GM12878 (cell line): ENCODE measurements around the gene ALDH18A1. TPM values are rescaled to one million over a fixed set of nuclear protein-coding genes. Genes with fewer than 3 reads are reported as not detected.

Experiments
- ATF2 ChIP-seq: IDR thresholded peaks from 2 replicates; pipeline ENCODE4 v1.6.1; 2012; ENCODE audit warnings: low read length, inconsistent platforms
- IKZF1 ChIP-seq: fragments of 450-650 bp; conservative IDR thresholded peaks from 2 replicates; pipeline ENCODE4 v1.6.1; 2017; ENCODE audit warnings: antibody characterized with exemption, mild to moderate bottlenecking
- PML ChIP-seq: IDR thresholded peaks from 2 replicates; pipeline ENCODE4 v1.6.1; 2012; ENCODE audit warnings: low read length, inconsistent platforms
- RAD21 ChIP-seq: IDR thresholded peaks from 2 replicates; pipeline ENCODE4 v1.6.1; 2011; ENCODE audit warnings: mild to moderate bottlenecking, low read depth, low read length, moderate library complexity; ENCODE audit not compliant: insufficient read depth
- RCOR1 ChIP-seq: conservative IDR thresholded peaks from 2 replicates; pipeline ENCODE4 v1.6.1; 2012; ENCODE audit warnings: low read depth, low read length, improper control_type of control experiment
- RELB ChIP-seq: fragments of 450-650 bp; IDR thresholded peaks from 2 replicates; pipeline ENCODE4 v1.6.1; 2017; ENCODE audit warnings: low read depth, mild to moderate bottlenecking, moderate library complexity
- TCF3 ChIP-seq: IDR thresholded peaks from 2 replicates; pipeline ENCODE4 v1.6.1; 2012; ENCODE audit warnings: low read depth, mild to moderate bottlenecking, low read length, borderline replicate concordance; ENCODE audit not compliant: insufficient read depth
- ZBTB4 ChIP-seq: fragments of 450-650 bp; formaldehyde crosslinking; IDR thresholded peaks from 2 replicates; pipeline ENCODE4 v1.4.0; 2022; ENCODE audit warnings: mild to moderate bottlenecking, moderate library complexity
- polyA plus RNA-seq, 11 experiments: library from polyadenylated mRNA; depleted of rRNA in 4 of 11; unstranded in 6 of 11; stranded (reverse) in 5 of 11; fragments of >200 nt; fragmentation: Nextera tagmentation in 4 of 11; fragmentation: Illumina TruSeq in 1 of 11; extraction: Ambion mirVana in 4 of 11; extraction: Trizol in 1 of 11; gene quantifications; 1 replicate in 1 of 11; 2 replicates in 10 of 11; pipeline versions ENCODE4 v1.2.1 to v1.2.3, GENCODE V29; 2011 to 2016; ENCODE audit warnings: inconsistent platforms in 2 of 11, missing spikeins in 2 of 11, low read depth in 1 of 11
- total RNA-seq, 4 experiments: library from RNA; depleted of rRNA in 3 of 4; stranded (reverse); fragments of >200 nt in 3 of 4; fragmentation: Illumina TruSeq in 1 of 4; extraction: Trizol in 1 of 4; gene quantifications; 2 replicates each; pipeline versions ENCODE4 v1.2.1 to v1.2.3, GENCODE V29; 2013 to 2021

ALDH18A1 gene
- total and polyA plus RNA-seq, 10 of the 15 experiments (the other 5 are each of a cell fraction or from before 2014, with no cell fraction given): 24.3 to 118 (median 99.3) TPM

GRCh38 chr10:95661818-95662217 lies 5.3 kb upstream of the ALDH18A1 start (continued):
- TF ChIP-seq TCF3 (no peak), RAD21 (no peak), ATF2 (no peak), RELB (no peak), PML (no peak; the same call in 1 of the 2 replicates), IKZF1 (no peak), ZBTB4 (CRISPR knock-in tag) (no peak), RCOR1 (no peak)
